Activated CD8-positive, alpha-beta memory T cell treated with anti-CD3 and anti-CD28 coated beads for 24 hours (primary cell): ENCODE results near the gene TRPV4.

Experiments used
- DNase-seq: peaks from one replicate; pipeline ENCODE4 v3.0.0-alpha.2; 2020

TRPV4 gene

GRCh38 chr12:109827566-109828550, 5.3 kb downstream of the TRPV4 start:
- DNase-seq = no peak

- no peak for DNase-seq
Measured at GRCh38 chr12:109827080-109827479, 6.1 kb downstream of the TRPV4 start.

- DNase-seq = no peak
Measured at GRCh38 chr12:109824731-109825130, 8.5 kb downstream of the TRPV4 start.

- no peak for DNase-seq
Measured at GRCh38 chr12:109822951-109823411, 10.2 kb downstream of the TRPV4 start.

- DNase-seq = no peak
Measured at GRCh38 chr12:109822416-109822815, 10.8 kb downstream of the TRPV4 start.

- no peak for DNase-seq
Measured at GRCh38 chr12:109821968-109822367, 11.2 kb downstream of the TRPV4 start.

GRCh38 chr12:109820816-109821381, 12.3 kb downstream of the TRPV4 start:
- no peak for DNase-seq

- no peak for DNase-seq
Measured at GRCh38 chr12:109818905-109819500, 14.2 kb downstream of the TRPV4 start.

GRCh38 chr12:109818253-109818652, 14.9 kb downstream of the TRPV4 start:
- DNase-seq = no peak

GRCh38 chr12:109817627-109818231, 15.5 kb downstream of the TRPV4 start:
- DNase-seq = no peak

- no peak for DNase-seq
Measured at GRCh38 chr12:109816870-109817269, 16.3 kb downstream of the TRPV4 start.

- DNase-seq = no peak
Measured at GRCh38 chr12:109815757-109816617, 17.2 kb downstream of the TRPV4 start.

GRCh38 chr12:109815225-109815624, 18.0 kb downstream of the TRPV4 start:
- DNase-seq = no peak

GRCh38 chr12:109814600-109815150, 18.5 kb downstream of the TRPV4 start:
- DNase-seq = no peak

GRCh38 chr12:109813810-109814416, 19.3 kb downstream of the TRPV4 start:
- DNase-seq = no peak

- DNase-seq = no peak
Measured at GRCh38 chr12:109811624-109811995, 21.6 kb downstream of the TRPV4 start.

- DNase-seq = no peak
Measured at GRCh38 chr12:109810954-109811623, 22.1 kb downstream of the TRPV4 start.

GRCh38 chr12:109808876-109809646, 24.1 kb downstream of the TRPV4 start:
- no peak for DNase-seq

- DNase-seq = no peak
Measured at GRCh38 chr12:109807954-109808643, 25.1 kb downstream of the TRPV4 start.
